Tibial nerve (tissue), 4 donors: ENCODE data around the gene PIGBOS1. TPM values are rescaled to one million over a fixed set of nuclear protein-coding genes. Genes with fewer than 3 reads are reported as not detected.

Source experiments
- DNase-seq, 2 donors: peaks; one replicate each; pipeline ENCODE4 v3.0.0-alpha.2; 2019; ENCODE audit warnings: low spot score in 2 of 2
- H3K27ac ChIP-seq, 4 donors: fragments of 200-600 bp; sonication (generic) in 3 of 4; one replicate each; pipeline ENCODE4 v1.5.1; 2017 to 2019; ENCODE audit warnings: mild to moderate bottlenecking in 1 of 4
- H3K27me3 ChIP-seq, 2 donors: fragments of 200-600 bp; sonication (generic) in 1 of 2; one replicate each; pipeline versions ENCODE4 v1.5.1 to v1.6.0; 2017 to 2019
- H3K36me3 ChIP-seq, 3 donors: fragments of 200-600 bp; sonication (generic); one replicate each; pipeline ENCODE4 v1.5.1; 2018 to 2019
- H3K4me1 ChIP-seq, 4 donors: fragments of 200-600 bp; sonication (generic) in 3 of 4; one replicate each; pipeline ENCODE4 v1.5.1; 2017 to 2019
- H3K4me3 ChIP-seq, 4 donors: fragments of 200-600 bp; sonication (generic) in 3 of 4; one replicate each; pipeline ENCODE4 v1.5.1; 2017 to 2019; ENCODE audit warnings: mild to moderate bottlenecking in 1 of 4, moderate library complexity in 1 of 4
- H3K9me3 ChIP-seq, 4 donors: fragments of 200-600 bp; sonication (generic) in 3 of 4; one replicate each; pipeline ENCODE4 v1.5.1; 2017 to 2019
- EP300 ChIP-seq, 2 donors: sonication (generic); formaldehyde crosslinking; IDR thresholded peaks; one replicate each; pipeline ENCODE4 v1.6.1; 2017; ENCODE audit warnings: antibody characterized with exemption in 2 of 2, mild to moderate bottlenecking in 1 of 2
- POLR2A ChIP-seq, 2 donors: fragments of 450-650 bp; IDR thresholded peaks; one replicate each; pipeline ENCODE4 v1.6.1; 2017; ENCODE audit warnings: antibody characterized with exemption in 2 of 2, mild to moderate bottlenecking in 2 of 2, moderate library complexity in 2 of 2
- WGBS, 2 donors: methylation state at CpG; one replicate each; pipeline ENCODE4 v1.1.5; 2018; 5-methylcytosine and 5-hydroxymethylcytosine counted together
- total RNA-seq, 4 donors: library from RNA; depleted of rRNA; stranded (reverse); fragments of >200 nt; gene quantifications; one replicate each; pipeline ENCODE4 v1.1.0, GENCODE V29; 2016
- TF ChIP-seq, protein P1 (sequence below), 5 experiments: fragments of 200-600 bp in 3 of 5; fragments of 450-650 bp in 2 of 5; sonication (generic) in 3 of 5; IDR thresholded peaks; one replicate each; pipeline ENCODE4 v1.5.1; 2016 to 2019; ENCODE audit warnings: antibody characterized with exemption in 5 of 5, mild to moderate bottlenecking in 3 of 5, moderate library complexity in 2 of 5

The PIGBOS1 gene
- total RNA-seq, 4 donors from 2014 or later: 7.9 to 35.8 (median 16.5) TPM

DNA sequence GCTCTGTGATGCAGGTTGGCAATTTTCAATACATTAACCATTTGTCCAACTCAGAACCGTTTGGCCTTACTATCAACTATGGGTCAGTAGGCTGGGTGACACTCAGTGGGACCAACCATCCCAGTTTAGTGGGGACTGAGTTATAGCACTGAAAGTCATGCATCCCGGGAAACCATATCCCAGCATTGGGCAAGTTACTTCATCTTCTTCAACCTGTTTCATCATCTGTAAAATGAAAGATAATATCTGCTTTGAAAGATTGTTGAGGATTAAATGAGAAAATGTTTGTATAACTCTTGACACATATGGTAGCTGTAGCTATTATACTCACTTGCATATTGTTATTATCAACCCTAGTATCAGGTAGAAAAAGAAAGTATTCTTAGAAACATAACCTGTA is 41.2 kb downstream of the PIGBOS1 start:
- Histone ChIP-seq H3K27ac (peak overlapping the region in 1 of 4 donors; percentile 23), H3K4me3 (no peak overlapping the region), H3K27me3 (no peaks in the 10 kb centered on the region), H3K36me3 (no peaks in the 10 kb centered on the region), H3K4me1 (peaks cover 0 to 3% (median 0%) of the 10 kb centered on the region in 4 donors), H3K9me3 (no peaks in the 10 kb centered on the region)
- no peak for DNase-seq
- 63 to 84% methylated on average over 2 of the region's 2 CpGs for WGBS, 2 donors
- TF ChIP-seq EP300 (IDR thresholded peaks at IDR 0.05): no peak
- no peak for TF ChIP-seq POLR2A (IDR thresholded peaks at IDR 0.05)
- TF ChIP-seq, protein P1, sequence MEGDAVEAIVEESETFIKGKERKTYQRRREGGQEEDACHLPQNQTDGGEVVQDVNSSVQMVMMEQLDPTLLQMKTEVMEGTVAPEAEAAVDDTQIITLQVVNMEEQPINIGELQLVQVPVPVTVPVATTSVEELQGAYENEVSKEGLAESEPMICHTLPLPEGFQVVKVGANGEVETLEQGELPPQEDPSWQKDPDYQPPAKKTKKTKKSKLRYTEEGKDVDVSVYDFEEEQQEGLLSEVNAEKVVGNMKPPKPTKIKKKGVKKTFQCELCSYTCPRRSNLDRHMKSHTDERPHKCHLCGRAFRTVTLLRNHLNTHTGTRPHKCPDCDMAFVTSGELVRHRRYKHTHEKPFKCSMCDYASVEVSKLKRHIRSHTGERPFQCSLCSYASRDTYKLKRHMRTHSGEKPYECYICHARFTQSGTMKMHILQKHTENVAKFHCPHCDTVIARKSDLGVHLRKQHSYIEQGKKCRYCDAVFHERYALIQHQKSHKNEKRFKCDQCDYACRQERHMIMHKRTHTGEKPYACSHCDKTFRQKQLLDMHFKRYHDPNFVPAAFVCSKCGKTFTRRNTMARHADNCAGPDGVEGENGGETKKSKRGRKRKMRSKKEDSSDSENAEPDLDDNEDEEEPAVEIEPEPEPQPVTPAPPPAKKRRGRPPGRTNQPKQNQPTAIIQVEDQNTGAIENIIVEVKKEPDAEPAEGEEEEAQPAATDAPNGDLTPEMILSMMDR (IDR thresholded peaks at IDR 0.05): no peak

DNA sequence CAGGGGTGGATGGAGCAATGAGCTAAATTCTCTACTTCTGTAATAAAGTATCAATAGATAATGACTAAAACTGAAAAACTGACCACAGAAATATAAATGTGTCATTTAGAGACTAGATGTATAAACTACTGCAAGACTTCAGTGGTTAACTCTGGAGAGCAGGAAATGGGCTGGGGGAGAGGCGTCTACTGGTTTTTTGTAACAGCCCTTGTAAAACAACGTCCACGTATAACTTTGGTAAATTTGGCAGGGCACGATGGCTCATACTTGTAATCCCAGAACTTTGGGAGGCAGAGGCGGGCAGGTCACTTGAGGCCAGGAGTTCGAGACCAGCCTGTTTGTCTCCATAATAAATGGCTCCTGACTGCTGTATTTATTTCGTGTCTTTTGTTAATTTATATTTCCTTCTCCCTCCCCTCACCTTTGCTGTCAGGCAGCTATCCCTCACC is 41.8 kb downstream of the PIGBOS1 start:
- no peak overlapping the region for H3K4me3 ChIP-seq
- H3K36me3 ChIP-seq: no peaks in the 10 kb centered on the region
- no peaks in the 10 kb centered on the region for H3K4me1 ChIP-seq
- WGBS, 2 donors: 42 to 51% methylated on average over 7 of the region's 7 CpGs
- no peaks in the 10 kb centered on the region for H3K9me3 ChIP-seq
- DNase-seq: no peak
- no peaks in the 10 kb centered on the region for H3K27me3 ChIP-seq
- H3K27ac ChIP-seq: peak overlapping the region in 1 of 4 donors; percentile 23
- no peak for TF ChIP-seq POLR2A (IDR thresholded peaks at IDR 0.05)
- TF ChIP-seq EP300 (IDR thresholded peaks at IDR 0.05): no peak
- TF ChIP-seq, protein P1 (IDR thresholded peaks at IDR 0.05): no peak

DNA sequence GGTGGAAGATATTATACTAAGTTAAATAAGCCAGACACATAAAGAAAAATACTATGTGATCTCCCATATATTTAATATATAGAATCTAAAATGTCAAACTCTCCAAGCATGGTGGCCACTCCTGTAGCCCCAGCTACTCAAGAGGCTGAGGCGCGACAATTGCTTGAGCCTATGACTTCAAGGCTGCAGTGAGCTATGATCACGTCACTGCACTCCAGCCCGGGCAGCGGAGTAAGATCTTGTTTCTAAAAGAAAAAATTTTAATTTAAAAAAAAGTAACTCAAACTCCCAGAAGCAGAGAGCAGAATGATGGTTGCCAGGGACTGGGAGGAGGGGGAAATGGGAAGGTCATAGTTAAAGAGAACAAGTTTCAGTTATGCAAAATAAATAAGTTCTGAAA is 42.6 kb downstream of the PIGBOS1 start:
- 89 to 93% methylated on average over 5 of the region's 5 CpGs for WGBS, 2 donors
- H3K27me3 ChIP-seq: no peaks in the 10 kb centered on the region
- TF ChIP-seq EP300 (IDR thresholded peaks at IDR 0.05) (no peak), POLR2A (IDR thresholded peaks at IDR 0.05) (no peak)
- TF ChIP-seq, protein P1 (IDR thresholded peaks at IDR 0.05): no peak
- no peaks in the 10 kb centered on the region for H3K36me3 ChIP-seq
- H3K27ac ChIP-seq: no peak overlapping the region
- H3K4me3 ChIP-seq: no peak overlapping the region
- DNase-seq: no peak
- H3K4me1 ChIP-seq: no peaks in the 10 kb centered on the region
- no peaks in the 10 kb centered on the region for H3K9me3 ChIP-seq

- TF ChIP-seq, protein P1 (IDR thresholded peaks at IDR 0.05): no peak
- no peak for TF ChIP-seq EP300 (IDR thresholded peaks at IDR 0.05)
- no peak for TF ChIP-seq POLR2A (IDR thresholded peaks at IDR 0.05)
- no peak overlapping the region for H3K4me3 ChIP-seq
- H3K9me3 ChIP-seq: no peaks in the 10 kb centered on the region
- no peak overlapping the region for H3K27ac ChIP-seq
- WGBS, 2 donors: 56 to 60% methylated on average over 6 of the region's 6 CpGs
- no peaks in the 10 kb centered on the region for H3K4me1 ChIP-seq
- DNase-seq: no peak
- H3K27me3 ChIP-seq: no peaks in the 10 kb centered on the region
- H3K36me3 ChIP-seq: no peaks in the 10 kb centered on the region
Observed at GRCh38 chr15:55270291-55270690, 48.6 kb downstream of the PIGBOS1 start.

DNA sequence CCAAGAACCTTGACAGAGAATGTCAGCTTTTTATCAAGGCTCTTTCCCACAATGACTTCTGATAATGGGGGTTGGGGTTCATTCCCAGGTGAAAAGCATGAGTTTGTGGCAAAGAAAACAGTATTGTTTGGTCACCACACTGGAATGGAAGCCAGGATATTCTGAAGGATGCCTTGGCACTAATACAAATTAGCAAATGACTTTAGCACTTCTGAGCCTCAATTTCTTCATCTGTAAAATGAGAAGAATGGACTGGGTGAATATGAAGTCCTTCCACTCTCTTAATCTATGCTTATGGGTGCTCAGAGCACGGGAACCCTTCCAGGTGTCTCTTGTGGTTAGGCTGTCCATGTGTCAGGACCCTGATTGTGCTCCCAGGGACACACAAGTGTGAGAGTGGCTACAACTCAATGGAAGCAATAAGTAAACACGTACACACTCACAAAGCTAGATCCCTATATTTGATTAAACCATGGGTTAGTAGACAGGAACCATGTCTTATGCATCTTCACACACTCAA is 50.7 kb downstream of the PIGBOS1 start:
- DNase-seq: no peak
- Histone ChIP-seq H3K27ac (no peak overlapping the region), H3K4me1 (no peaks in the 10 kb centered on the region), H3K36me3 (no peaks in the 10 kb centered on the region), H3K27me3 (no peaks in the 10 kb centered on the region), H3K9me3 (no peaks in the 10 kb centered on the region), H3K4me3 (no peak overlapping the region)
- WGBS, 2 donors: 92 to 94% methylated on average over 2 of the region's 2 CpGs
- TF ChIP-seq EP300 (IDR thresholded peaks at IDR 0.05) (no peak), POLR2A (IDR thresholded peaks at IDR 0.05) (no peak)
- TF ChIP-seq, protein P1 (IDR thresholded peaks at IDR 0.05): no peak
